ENCODE data around the gene KIF11. TPM values are rescaled to one million over a fixed set of nuclear protein-coding genes. Genes with fewer than 3 reads are reported as not detected.

KIF11 gene
- total RNA-seq, 1 donor from 2014 or later = 19.4 TPM

- TF ChIP-seq CTCF (IDR thresholded peaks at IDR 0.05; ENCODE audit: unreplicated experiment) = no peak
- no peak for DNase-seq (ENCODE audit: low spot score in 2 of 2, unreplicated experiment in 2 of 2)
- Mint-ChIP-seq H3K27me3 (ENCODE audit: low read depth) (peaks cover 95% of the 10 kb centered on the region), H3K9me3 (no peaks in the 10 kb centered on the region), H3K4me3 (no peak overlapping the region), H3K4me1 (peaks cover 20% of the 10 kb centered on the region), H3K36me3 (no peaks in the 10 kb centered on the region), H3K27ac (no peak overlapping the region)
Measured at GRCh38 chr10:92697663-92698511, 105.0 kb downstream of the KIF11 start.

DNA sequence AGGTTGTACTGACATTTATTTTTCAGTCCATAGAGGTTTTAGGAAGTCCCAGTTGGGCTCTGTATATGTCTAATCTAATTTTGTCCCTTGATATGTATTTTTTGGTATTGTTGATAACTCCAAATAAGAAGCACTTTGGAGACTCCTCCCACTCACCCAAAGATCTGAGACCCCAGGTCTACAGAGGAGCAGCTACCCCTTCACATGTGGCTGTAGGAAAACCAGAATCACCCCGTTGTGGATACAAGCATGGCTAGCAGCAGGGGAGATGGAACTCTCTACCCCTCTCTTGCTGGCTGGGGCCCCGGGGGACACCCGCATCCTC is 106.2 kb downstream of the KIF11 start:
- TF ChIP-seq CTCF (IDR thresholded peaks at IDR 0.05; ENCODE audit: unreplicated experiment) = no peak
- Mint-ChIP-seq H3K36me3 (no peaks in the 10 kb centered on the region), H3K9me3 (no peaks in the 10 kb centered on the region), H3K4me3 (peak overlapping the region; percentile 73), H3K4me1 (peaks cover 20% of the 10 kb centered on the region), H3K27me3 (ENCODE audit: low read depth) (peaks cover 93% of the 10 kb centered on the region), H3K27ac (no peak overlapping the region)
- DNase-seq (ENCODE audit: low spot score in 2 of 2, unreplicated experiment in 2 of 2) = no peak

GRCh38 chr10:92699518-92700381 is 106.8 kb downstream of the KIF11 start:
- TF ChIP-seq CTCF (IDR thresholded peaks at IDR 0.05; ENCODE audit: unreplicated experiment) = no peak
- peak in 1 of 2 experiments; percentile 46 for DNase-seq (ENCODE audit: low spot score in 2 of 2, unreplicated experiment in 2 of 2)
- Mint-ChIP-seq H3K4me1 (peaks cover 20% of the 10 kb centered on the region), H3K27ac (peak overlapping the region; percentile 79), H3K4me3 (peak overlapping the region; percentile 73), H3K36me3 (no peaks in the 10 kb centered on the region), H3K27me3 (ENCODE audit: low read depth) (peaks cover 93% of the 10 kb centered on the region), H3K9me3 (no peaks in the 10 kb centered on the region)

DNA sequence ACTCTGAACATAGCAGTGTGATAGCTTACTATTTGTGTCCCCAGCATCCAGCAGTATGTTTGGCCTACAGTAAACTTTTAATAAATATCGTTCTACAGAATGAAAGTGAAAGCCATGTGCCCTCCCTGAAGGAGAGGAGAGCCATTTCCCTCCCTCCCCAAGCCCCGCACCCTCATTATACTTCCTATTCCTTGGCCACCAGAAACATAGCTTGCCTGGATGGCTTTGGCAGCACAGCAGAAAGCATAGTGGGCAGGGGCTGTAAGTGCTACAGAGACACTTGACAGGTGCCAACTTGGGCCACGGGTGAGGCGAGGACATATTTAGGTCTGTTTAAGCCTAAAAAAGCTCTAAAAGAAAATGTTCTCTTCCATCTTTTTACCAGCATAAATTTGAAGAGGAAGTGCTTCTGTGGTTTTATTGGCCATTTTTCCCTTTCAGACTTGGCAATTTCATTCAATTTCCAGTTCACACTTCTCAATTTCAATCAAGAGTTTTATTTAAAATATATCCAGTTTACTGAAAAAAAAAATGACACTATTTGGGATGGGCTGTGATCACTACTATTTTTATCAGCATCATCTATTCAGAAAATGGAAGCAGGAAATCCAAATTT is 109.5 kb downstream of the KIF11 start:
- H3K27ac Mint-ChIP-seq = no peak overlapping the region
- H3K27me3 Mint-ChIP-seq (ENCODE audit: low read depth) = peaks cover 87% of the 10 kb centered on the region

More for the DNA sequence above, 109.5 kb downstream of the KIF11 start:
- Mint-ChIP-seq H3K4me3 (no peak overlapping the region), H3K4me1 (peaks cover 16% of the 10 kb centered on the region), H3K36me3 (no peaks in the 10 kb centered on the region), H3K9me3 (no peaks in the 10 kb centered on the region)
- no peak for TF ChIP-seq CTCF (IDR thresholded peaks at IDR 0.05; ENCODE audit: unreplicated experiment)
- DNase-seq (ENCODE audit: low spot score in 2 of 2, unreplicated experiment in 2 of 2) = no peak

Other genes starting within 250 kb of the KIF11 start
- 29.7 to 35.6 TPM (median 30.3 TPM) in 3 replicates for gene IDE, start 19.0 kb upstream of the KIF11 start, total RNA-seq
- 0.13 to 0.31 TPM in 2 of 3 replicates, not detected in the other for gene HHEX, start 96.8 kb downstream of the KIF11 start, total RNA-seq